HEK293 (cell line): Measurements from ENCODE around the gene LRP5.

ENCODE experiments used
- CTCF ChIP-seq: fragments of 450-650 bp; formaldehyde crosslinking; IDR thresholded peaks from 2 replicates; pipeline ENCODE4 v1.5.1; 2016; ENCODE audit warnings: missing biosample characterization, missing genetic modification characterization
- SCRT2 ChIP-seq: fragments of 450-650 bp; formaldehyde crosslinking; IDR thresholded peaks from 2 replicates; pipeline ENCODE4 v1.5.1; 2016; ENCODE audit warnings: missing biosample characterization, missing genetic modification characterization
- ZNF23 ChIP-seq: fragments of 450-650 bp; formaldehyde crosslinking; IDR thresholded peaks from 2 replicates; pipeline ENCODE4 v1.5.1; 2016; ENCODE audit warnings: missing biosample characterization, missing genetic modification characterization, borderline replicate concordance
- TF ChIP-seq, protein P1 (sequence below): fragments of 450-650 bp; formaldehyde crosslinking; IDR thresholded peaks from 2 replicates; pipeline ENCODE4 v1.5.1; 2016; ENCODE audit warnings: missing biosample characterization, missing genetic modification characterization

DNA sequence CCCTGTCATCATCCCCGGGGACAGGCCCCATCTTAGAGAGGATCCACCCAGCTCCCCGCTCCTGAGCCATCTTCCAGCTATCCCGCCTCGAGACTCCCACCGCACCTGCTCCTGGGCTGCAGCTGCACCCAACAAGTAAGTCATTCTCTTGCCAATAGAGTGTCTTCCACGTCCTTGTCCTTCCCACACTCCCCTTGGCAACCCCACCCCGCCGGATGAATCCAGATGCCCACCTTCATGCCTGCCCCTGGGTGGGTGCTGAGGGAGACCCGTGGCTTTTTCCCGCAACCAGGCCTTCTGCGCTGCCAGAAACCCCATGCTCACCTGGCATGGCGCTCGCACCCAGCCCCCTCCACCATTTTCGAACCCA is 29.5 kb upstream of the LRP5 start:
- TF ChIP-seq CTCF (no peak), ZNF23 (tag by site-specific recombination) (no peak), SCRT2 (tag by site-specific recombination) (no peak)
- TF ChIP-seq, protein P1, sequence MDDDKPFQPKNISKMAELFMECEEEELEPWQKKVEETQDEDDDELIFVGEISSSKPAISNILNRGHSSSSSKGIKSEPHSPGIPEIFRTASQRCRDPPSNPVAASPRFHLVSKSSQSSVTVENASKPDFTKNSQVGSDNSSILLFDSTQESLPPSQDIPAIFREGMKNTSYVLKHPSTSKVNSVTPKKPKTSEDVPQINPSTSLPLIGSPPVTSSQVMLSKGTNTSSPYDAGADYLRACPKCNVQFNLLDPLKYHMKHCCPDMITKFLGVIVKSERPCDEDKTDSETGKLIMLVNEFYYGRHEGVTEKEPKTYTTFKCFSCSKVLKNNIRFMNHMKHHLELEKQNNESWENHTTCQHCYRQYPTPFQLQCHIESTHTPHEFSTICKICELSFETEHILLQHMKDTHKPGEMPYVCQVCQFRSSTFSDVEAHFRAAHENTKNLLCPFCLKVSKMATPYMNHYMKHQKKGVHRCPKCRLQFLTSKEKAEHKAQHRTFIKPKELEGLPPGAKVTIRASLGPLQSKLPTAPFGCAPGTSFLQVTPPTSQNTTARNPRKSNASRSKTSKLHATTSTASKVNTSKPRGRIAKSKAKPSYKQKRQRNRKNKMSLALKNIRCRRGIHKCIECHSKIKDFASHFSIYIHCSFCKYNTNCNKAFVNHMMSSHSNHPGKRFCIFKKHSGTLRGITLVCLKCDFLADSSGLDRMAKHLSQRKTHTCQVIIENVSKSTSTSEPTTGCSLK (tag by site-specific recombination) = no peak
